ENCODE measurements around the gene USP13.

DNA sequence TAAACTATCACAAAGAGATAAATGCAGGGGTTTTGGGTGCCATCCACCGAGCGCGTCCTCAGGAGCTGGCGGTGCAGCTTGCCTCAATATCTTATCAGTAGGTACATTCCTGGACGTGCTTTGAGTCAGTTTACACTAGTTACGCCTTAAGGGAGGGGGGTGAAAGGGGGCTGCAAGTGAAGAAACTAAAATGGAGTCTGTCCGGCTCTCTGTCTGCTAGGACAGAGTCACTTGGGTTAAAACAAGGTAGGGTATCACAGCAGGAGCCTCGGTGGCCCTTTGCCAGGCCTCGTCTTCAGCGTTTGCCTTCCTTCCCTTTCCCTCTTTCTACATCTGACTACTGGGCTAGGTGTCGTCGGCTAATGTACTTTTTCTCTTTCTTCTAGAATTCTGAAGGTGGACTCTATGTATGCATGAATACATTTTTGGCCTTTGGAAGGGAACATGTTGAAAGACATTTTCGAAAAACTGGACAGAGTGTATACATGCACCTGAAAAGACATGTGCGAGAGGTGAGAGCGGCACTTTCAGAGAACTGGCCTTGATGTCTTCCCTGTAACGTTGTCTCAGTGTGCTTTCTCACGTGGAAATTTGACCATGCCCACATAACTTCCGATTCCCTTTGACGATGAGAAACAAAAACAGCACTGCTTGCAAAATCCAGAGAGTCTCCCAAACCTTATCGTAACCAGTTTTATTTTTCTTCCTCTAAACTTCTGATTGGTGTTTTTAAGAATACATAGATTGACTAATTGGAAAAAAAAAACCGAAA, 28.8 kb downstream of the USP13 start:
- TF ChIP-seq POLR2A (IDR thresholded peaks at IDR 0.05): no peak
- TF ChIP-seq, protein P1, sequence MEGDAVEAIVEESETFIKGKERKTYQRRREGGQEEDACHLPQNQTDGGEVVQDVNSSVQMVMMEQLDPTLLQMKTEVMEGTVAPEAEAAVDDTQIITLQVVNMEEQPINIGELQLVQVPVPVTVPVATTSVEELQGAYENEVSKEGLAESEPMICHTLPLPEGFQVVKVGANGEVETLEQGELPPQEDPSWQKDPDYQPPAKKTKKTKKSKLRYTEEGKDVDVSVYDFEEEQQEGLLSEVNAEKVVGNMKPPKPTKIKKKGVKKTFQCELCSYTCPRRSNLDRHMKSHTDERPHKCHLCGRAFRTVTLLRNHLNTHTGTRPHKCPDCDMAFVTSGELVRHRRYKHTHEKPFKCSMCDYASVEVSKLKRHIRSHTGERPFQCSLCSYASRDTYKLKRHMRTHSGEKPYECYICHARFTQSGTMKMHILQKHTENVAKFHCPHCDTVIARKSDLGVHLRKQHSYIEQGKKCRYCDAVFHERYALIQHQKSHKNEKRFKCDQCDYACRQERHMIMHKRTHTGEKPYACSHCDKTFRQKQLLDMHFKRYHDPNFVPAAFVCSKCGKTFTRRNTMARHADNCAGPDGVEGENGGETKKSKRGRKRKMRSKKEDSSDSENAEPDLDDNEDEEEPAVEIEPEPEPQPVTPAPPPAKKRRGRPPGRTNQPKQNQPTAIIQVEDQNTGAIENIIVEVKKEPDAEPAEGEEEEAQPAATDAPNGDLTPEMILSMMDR (IDR thresholded peaks at IDR 0.05): no peak
